ENCODE data around the gene CYBA.

DNA sequence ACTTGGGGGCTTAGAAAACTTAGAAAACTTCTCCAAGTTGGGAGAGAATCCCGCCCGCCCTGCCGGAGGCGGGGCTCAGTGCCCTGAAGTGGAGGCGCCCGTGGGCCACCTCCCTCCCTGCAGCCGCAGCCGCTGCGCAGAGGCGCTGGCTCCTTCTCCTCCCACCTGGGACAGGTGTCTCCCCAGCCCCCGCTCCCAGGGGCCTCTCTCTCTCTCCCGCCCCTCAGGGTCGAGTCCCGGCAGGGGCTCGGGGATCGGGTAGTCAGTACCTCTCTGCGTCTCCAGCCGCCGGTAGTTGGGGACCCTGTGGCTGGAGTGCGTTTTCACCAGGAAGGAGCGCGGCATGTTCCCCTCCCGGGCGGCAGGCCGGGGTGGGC is 35.2 kb upstream of the CYBA start:
- TF ChIP-seq, protein P1, sequence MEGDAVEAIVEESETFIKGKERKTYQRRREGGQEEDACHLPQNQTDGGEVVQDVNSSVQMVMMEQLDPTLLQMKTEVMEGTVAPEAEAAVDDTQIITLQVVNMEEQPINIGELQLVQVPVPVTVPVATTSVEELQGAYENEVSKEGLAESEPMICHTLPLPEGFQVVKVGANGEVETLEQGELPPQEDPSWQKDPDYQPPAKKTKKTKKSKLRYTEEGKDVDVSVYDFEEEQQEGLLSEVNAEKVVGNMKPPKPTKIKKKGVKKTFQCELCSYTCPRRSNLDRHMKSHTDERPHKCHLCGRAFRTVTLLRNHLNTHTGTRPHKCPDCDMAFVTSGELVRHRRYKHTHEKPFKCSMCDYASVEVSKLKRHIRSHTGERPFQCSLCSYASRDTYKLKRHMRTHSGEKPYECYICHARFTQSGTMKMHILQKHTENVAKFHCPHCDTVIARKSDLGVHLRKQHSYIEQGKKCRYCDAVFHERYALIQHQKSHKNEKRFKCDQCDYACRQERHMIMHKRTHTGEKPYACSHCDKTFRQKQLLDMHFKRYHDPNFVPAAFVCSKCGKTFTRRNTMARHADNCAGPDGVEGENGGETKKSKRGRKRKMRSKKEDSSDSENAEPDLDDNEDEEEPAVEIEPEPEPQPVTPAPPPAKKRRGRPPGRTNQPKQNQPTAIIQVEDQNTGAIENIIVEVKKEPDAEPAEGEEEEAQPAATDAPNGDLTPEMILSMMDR (IDR thresholded peaks at IDR 0.05; ENCODE audit: insufficient read depth, low read length), result no peak
- no peak for TF ChIP-seq POLR2AphosphoS5 (IDR thresholded peaks at IDR 0.05; ENCODE audit: low read depth)
- TF ChIP-seq, protein P2, sequence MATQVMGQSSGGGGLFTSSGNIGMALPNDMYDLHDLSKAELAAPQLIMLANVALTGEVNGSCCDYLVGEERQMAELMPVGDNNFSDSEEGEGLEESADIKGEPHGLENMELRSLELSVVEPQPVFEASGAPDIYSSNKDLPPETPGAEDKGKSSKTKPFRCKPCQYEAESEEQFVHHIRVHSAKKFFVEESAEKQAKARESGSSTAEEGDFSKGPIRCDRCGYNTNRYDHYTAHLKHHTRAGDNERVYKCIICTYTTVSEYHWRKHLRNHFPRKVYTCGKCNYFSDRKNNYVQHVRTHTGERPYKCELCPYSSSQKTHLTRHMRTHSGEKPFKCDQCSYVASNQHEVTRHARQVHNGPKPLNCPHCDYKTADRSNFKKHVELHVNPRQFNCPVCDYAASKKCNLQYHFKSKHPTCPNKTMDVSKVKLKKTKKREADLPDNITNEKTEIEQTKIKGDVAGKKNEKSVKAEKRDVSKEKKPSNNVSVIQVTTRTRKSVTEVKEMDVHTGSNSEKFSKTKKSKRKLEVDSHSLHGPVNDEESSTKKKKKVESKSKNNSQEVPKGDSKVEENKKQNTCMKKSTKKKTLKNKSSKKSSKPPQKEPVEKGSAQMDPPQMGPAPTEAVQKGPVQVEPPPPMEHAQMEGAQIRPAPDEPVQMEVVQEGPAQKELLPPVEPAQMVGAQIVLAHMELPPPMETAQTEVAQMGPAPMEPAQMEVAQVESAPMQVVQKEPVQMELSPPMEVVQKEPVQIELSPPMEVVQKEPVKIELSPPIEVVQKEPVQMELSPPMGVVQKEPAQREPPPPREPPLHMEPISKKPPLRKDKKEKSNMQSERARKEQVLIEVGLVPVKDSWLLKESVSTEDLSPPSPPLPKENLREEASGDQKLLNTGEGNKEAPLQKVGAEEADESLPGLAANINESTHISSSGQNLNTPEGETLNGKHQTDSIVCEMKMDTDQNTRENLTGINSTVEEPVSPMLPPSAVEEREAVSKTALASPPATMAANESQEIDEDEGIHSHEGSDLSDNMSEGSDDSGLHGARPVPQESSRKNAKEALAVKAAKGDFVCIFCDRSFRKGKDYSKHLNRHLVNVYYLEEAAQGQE (IDR thresholded peaks at IDR 0.05; ENCODE audit: insufficient replicate concordance, low read depth), result no peak
- no peak for TF ChIP-seq SPI1 (IDR thresholded peaks at IDR 0.05; ENCODE audit: borderline replicate concordance, low read depth)
- TF ChIP-seq GABPA (IDR thresholded peaks at IDR 0.05; ENCODE audit: low read depth), result no peak

Data from HL-60 (cell line).